Mucosa of descending colon (tissue), 3 donors: ENCODE data around the gene EFNA5. TPM values are rescaled to one million over a fixed set of nuclear protein-coding genes. Genes with fewer than 3 reads are reported as not detected.

Source experiments
- ATAC-seq: fragments of 200-7000 bp; cut with Tn5 transposase; one replicate; pipeline ENCODE4 v1.9.1; 2020; ENCODE audit warnings: mild to moderate bottlenecking, moderate library complexity
- DNase-seq, 3 donors: peaks; one replicate each; pipeline ENCODE4 v3.0.0-alpha.2; 2020
- H3K36me3 ChIP-seq: fragments of 200-600 bp; one replicate; pipeline ENCODE4 v1.8.0; 2021; ENCODE audit warnings: low read depth, mild to moderate bottlenecking
- H3K4me1 ChIP-seq: fragments of 200-600 bp; one replicate; pipeline ENCODE4 v1.8.0; 2021; ENCODE audit warnings: low read depth, mild to moderate bottlenecking
- H3K4me3 ChIP-seq: fragments of 200-600 bp; one replicate; pipeline ENCODE4 v1.8.0; 2021; ENCODE audit warnings: mild to moderate bottlenecking
- H3K9me3 ChIP-seq: fragments of 200-600 bp; one replicate; pipeline ENCODE4 v1.8.0; 2021; ENCODE audit warnings: mild to moderate bottlenecking
- intact Hi-C, 2 donors: fragments of 100-400 bp; cut with DNase I in 1 of 2; cut with micrococcal nuclease in 1 of 2; formaldehyde crosslinking; loops; one replicate each; pipeline versions ENCODE4 v1.11.0 to v1.11.1; 2022; cut with DNase I, micrococcal nuclease
- total RNA-seq, 3 donors: library from RNA; stranded (reverse); fragmentation: NEBNext Ultra II Directional in 2 of 3; extraction: Animal tissue kit (Norgen Biotek cat#: 25700) in 2 of 3; gene quantifications; one replicate each; pipeline versions ENCODE4 v1.2.1 to v1.2.4, GENCODE V29; 2021 to 2023
- TF ChIP-seq, protein P1 (sequence below): fragments of 200-600 bp; IDR thresholded peaks from one replicate; pipeline ENCODE4 v1.8.0; 2022; ENCODE audit warnings: antibody characterized with exemption, mild to moderate bottlenecking
- donor health status: DM: no; HTN: no; CAD: no; lungs with moderate emphysema.
- donor health status: DM: no; HTN: no; CAD: no.
- donor health status: DM: no; HTN: yes; CAD: no.

EFNA5 gene
- total RNA-seq, 3 donors from 2014 or later, result 12.7 to 14.4 (median 14.3) TPM

DNA sequence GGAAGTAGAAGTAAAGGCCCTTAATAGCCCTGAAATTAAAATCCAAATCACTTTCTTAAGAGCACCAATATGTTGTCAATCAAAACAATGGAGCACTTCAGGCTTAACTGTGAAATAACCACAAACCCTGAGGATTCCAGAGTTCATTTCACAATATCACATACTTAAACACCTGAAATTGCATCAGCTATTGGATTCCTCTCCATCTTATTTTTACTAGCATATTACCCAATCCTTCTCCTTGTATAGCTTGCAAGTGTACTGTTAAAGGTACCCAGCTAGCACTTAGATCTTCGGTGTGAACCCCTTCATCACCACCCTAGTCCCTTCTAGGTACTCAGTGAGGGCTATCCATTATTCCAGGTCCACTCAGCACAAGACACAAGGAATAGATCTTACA, 287.3 kb downstream of the EFNA5 start:
- TF ChIP-seq, protein P1, sequence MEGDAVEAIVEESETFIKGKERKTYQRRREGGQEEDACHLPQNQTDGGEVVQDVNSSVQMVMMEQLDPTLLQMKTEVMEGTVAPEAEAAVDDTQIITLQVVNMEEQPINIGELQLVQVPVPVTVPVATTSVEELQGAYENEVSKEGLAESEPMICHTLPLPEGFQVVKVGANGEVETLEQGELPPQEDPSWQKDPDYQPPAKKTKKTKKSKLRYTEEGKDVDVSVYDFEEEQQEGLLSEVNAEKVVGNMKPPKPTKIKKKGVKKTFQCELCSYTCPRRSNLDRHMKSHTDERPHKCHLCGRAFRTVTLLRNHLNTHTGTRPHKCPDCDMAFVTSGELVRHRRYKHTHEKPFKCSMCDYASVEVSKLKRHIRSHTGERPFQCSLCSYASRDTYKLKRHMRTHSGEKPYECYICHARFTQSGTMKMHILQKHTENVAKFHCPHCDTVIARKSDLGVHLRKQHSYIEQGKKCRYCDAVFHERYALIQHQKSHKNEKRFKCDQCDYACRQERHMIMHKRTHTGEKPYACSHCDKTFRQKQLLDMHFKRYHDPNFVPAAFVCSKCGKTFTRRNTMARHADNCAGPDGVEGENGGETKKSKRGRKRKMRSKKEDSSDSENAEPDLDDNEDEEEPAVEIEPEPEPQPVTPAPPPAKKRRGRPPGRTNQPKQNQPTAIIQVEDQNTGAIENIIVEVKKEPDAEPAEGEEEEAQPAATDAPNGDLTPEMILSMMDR, result no peak
- DNase-seq (no peak), ATAC-seq (no peak)
- no peak overlapping the region for H3K4me3 ChIP-seq
- intact Hi-C loops, result no loop called here
- H3K4me1 ChIP-seq, result peaks cover 11% of the 10 kb centered on the region
- H3K36me3 ChIP-seq, result no peaks in the 10 kb centered on the region
- no peaks in the 10 kb centered on the region for H3K9me3 ChIP-seq

DNA sequence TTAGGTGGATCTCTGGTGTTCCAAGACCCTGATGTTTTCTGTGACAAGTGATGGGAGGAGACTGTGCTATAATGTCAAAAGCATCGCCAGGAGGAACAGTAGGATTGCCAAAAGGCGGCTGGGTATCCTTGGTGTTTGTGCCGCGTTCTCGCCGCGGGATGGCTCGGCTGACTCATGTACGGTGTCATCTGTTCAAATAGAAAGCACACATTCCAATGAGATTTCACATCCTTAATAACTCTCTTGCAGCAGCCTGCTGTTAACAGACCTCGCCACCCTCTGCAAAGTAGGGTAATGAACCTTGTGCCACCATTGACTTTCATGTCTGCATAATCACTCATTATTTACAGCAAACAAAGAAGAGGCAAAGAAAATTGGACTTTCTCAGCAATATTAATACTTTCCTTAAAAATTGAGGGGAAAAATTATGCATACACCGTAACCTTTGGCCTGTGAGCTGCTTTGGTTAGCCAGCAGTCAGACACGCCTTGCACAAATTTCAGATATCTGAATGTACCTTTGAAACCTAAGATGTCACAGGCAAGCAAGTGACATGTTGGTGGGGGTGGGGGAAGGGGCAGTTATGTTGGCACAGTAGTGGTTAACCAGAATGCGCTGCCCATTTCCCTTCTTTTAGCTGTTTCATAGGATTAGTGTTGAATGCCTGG, 289.4 kb downstream of the EFNA5 start:
- no peaks in the 10 kb centered on the region for H3K9me3 ChIP-seq
- H3K4me1 ChIP-seq, result peaks cover 3% of the 10 kb centered on the region
- DNase-seq (no peak), ATAC-seq (no peak)
- no peaks in the 10 kb centered on the region for H3K36me3 ChIP-seq
- TF ChIP-seq, protein P1, result no peak
- no peak overlapping the region for H3K4me3 ChIP-seq
- intact Hi-C loops, result no loop called here

DNA sequence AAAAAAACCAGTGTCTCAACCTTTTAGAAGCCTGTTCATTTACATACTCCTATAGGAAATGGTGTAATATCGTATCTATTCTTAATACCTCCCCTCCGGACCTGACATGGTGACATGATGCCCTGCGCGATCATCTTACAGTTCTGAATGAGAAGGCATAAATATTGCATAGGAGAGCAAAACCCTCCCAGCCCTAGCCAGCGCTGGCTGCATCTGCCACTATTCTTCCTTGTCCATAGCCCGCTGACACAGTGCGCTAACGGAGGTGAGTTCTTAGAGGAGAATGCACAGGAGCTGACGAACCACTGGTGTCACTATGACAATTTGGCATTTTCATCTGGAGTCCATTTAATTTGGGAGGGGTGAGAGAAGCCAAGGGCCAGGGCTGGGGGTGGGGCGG, 290.1 kb downstream of the EFNA5 start:
- H3K9me3 ChIP-seq, result no peaks in the 10 kb centered on the region
- DNase-seq (no peak), ATAC-seq (no peak)
- intact Hi-C loops, result no loop called here
- TF ChIP-seq, protein P1, result no peak
- H3K4me1 ChIP-seq, result peaks cover 3% of the 10 kb centered on the region
- H3K36me3 ChIP-seq, result no peaks in the 10 kb centered on the region
- H3K4me3 ChIP-seq, result no peak overlapping the region

DNA sequence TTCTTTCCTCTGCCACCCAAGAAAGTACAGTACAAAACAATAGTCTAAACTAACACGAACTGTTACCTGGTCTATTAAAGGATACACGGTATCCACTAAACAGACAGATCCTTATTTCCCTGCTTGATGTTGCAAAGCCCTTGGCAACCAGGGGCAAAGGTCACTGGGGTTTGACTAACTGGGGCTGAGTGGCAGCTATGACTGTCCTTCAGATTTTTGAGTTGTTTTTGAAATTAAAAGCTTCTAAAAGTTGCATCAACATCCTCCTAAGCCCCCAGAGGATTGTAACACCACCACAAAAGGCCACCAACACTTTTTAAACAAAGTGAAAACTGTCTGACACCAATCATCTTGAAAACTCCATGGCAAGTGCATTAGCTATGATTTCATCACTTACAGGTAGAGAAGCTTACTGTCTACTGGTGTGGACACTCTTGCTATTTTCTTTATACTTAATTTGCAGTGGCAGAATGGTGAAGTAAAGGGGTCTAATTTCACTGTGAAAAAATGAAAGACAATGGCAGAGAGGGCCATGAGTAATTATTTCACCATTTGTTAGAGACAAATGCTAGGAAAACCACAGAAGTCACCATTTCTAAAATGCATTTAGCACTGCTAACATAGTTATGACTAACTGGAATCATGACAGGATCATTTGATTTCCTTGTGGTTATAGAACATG, 292.4 kb downstream of the EFNA5 start:
- DNase-seq (no peak), ATAC-seq (peak; percentile 62)
- no peak overlapping the region for H3K4me3 ChIP-seq
- intact Hi-C loops, result no loop called here
- peaks cover 3% of the 10 kb centered on the region for H3K4me1 ChIP-seq
- H3K9me3 ChIP-seq, result no peaks in the 10 kb centered on the region
- H3K36me3 ChIP-seq, result no peaks in the 10 kb centered on the region
- TF ChIP-seq, protein P1, result no peak

DNA sequence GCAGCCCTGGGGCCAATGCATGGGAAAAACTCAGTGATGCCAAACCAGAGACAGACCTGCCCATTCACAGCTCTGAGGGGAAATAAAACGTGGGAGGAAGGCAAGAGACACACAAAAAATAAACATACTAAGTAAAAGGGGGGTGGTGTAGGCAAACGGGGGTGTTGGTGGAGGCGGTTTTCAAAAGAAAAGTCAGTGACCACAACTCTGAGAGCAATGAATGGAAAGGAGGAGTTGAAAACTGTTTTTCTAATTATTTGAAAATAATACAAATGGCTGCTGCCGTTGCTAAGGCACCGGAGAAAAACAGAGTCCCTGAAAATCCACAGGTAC, 293.5 kb downstream of the EFNA5 start:
- ATAC-seq (no peak), DNase-seq (no peak)
- Histone ChIP-seq H3K9me3 (no peaks in the 10 kb centered on the region), H3K4me3 (no peak overlapping the region), H3K4me1 (peaks cover 3% of the 10 kb centered on the region), H3K36me3 (no peaks in the 10 kb centered on the region)
- TF ChIP-seq, protein P1, result no peak
- intact Hi-C loops, result no loop called here
